ENCODE results near the gene UNC5CL.
"Not testable (repeated sequence)": the region's sequence is repeated elsewhere in the genome, so short reads cannot be mapped to it uniquely, and the experiment has no call there.

The UNC5CL gene

GRCh38 chr6:41011673-41012072 is 27.3 kb downstream of the UNC5CL start:
- H3K9me3 Mint-ChIP-seq, result no peaks in the 10 kb centered on the region
- no peaks in the 10 kb centered on the region for H3K36me3 Mint-ChIP-seq (ENCODE audit: low read depth)
- H3K27me3 Mint-ChIP-seq, result no peaks in the 10 kb centered on the region
- no peak overlapping the region for H3K27ac Mint-ChIP-seq
- H3K4me3 Mint-ChIP-seq, result no peak overlapping the region
- H3K4me1 Mint-ChIP-seq (ENCODE audit: low read depth), result no peaks in the 10 kb centered on the region

- Mint-ChIP-seq H3K36me3 (ENCODE audit: low read depth) (no peaks in the 10 kb centered on the region), H3K4me3 (no peak overlapping the region), H3K9me3 (no peaks in the 10 kb centered on the region)
Observed at GRCh38 chr6:41009669-41010068, 29.4 kb downstream of the UNC5CL start.

GRCh38 chr6:41008011-41008410 is 31.0 kb downstream of the UNC5CL start:
- Mint-ChIP-seq H3K36me3 (ENCODE audit: low read depth) (no peaks in the 10 kb centered on the region), H3K4me3 (no peak overlapping the region), H3K27ac (no peak overlapping the region), H3K27me3 (peaks cover 16% of the 10 kb centered on the region), H3K9me3 (no peaks in the 10 kb centered on the region), H3K4me1 (ENCODE audit: low read depth) (no peaks in the 10 kb centered on the region)

More at GRCh38 chr6:41009669-41010068, 29.4 kb downstream of the UNC5CL start:
- no peak overlapping the region for H3K27ac Mint-ChIP-seq
- H3K27me3 Mint-ChIP-seq, result peaks cover 7% of the 10 kb centered on the region
- no peaks in the 10 kb centered on the region for H3K4me1 Mint-ChIP-seq (ENCODE audit: low read depth)

GRCh38 chr6:41006980-41007379 is 32.0 kb downstream of the UNC5CL start:
- H3K9me3 Mint-ChIP-seq; H3K4me1 Mint-ChIP-seq (ENCODE audit: low read depth); H3K4me3 Mint-ChIP-seq; H3K27ac Mint-ChIP-seq; H3K36me3 Mint-ChIP-seq (ENCODE audit: low read depth): not testable (repeated sequence)
- H3K27me3 Mint-ChIP-seq, result peaks cover 22% of the 10 kb centered on the region

- not testable (repeated sequence) for H3K36me3 Mint-ChIP-seq (ENCODE audit: low read depth); H3K4me3 Mint-ChIP-seq; H3K27ac Mint-ChIP-seq; H3K4me1 Mint-ChIP-seq (ENCODE audit: low read depth); H3K9me3 Mint-ChIP-seq
- peaks cover 27% of the 10 kb centered on the region for H3K27me3 Mint-ChIP-seq
Observed at GRCh38 chr6:41006217-41006616, 32.8 kb downstream of the UNC5CL start.

GRCh38 chr6:41002168-41002567 is 36.9 kb downstream of the UNC5CL start:
- no peak overlapping the region for H3K27ac Mint-ChIP-seq
- peaks cover 35% of the 10 kb centered on the region for H3K27me3 Mint-ChIP-seq

GRCh38 chr6:41000248-41000647 is 38.8 kb downstream of the UNC5CL start:
- Mint-ChIP-seq H3K4me1 (ENCODE audit: low read depth) (no peaks in the 10 kb centered on the region), H3K27me3 (peaks cover 39% of the 10 kb centered on the region), H3K36me3 (ENCODE audit: low read depth) (no peaks in the 10 kb centered on the region), H3K9me3 (no peaks in the 10 kb centered on the region), H3K4me3 (no peak overlapping the region), H3K27ac (no peak overlapping the region)

More at GRCh38 chr6:41002168-41002567, 36.9 kb downstream of the UNC5CL start:
- no peaks in the 10 kb centered on the region for H3K36me3 Mint-ChIP-seq (ENCODE audit: low read depth)
- H3K9me3 Mint-ChIP-seq, result no peaks in the 10 kb centered on the region
- H3K4me1 Mint-ChIP-seq (ENCODE audit: low read depth), result no peaks in the 10 kb centered on the region
- H3K4me3 Mint-ChIP-seq, result no peak overlapping the region

GRCh38 chr6:40999569-40999968 is 39.5 kb downstream of the UNC5CL start:
- no peaks in the 10 kb centered on the region for H3K4me1 Mint-ChIP-seq (ENCODE audit: low read depth)
- no peaks in the 10 kb centered on the region for H3K36me3 Mint-ChIP-seq (ENCODE audit: low read depth)
- no peak overlapping the region for H3K4me3 Mint-ChIP-seq
- H3K27me3 Mint-ChIP-seq, result peaks cover 41% of the 10 kb centered on the region
- H3K9me3 Mint-ChIP-seq, result no peaks in the 10 kb centered on the region
- no peak overlapping the region for H3K27ac Mint-ChIP-seq

GRCh38 chr6:40998661-40999060 is 40.4 kb downstream of the UNC5CL start:
- H3K9me3 Mint-ChIP-seq, result no peaks in the 10 kb centered on the region
- peaks cover 38% of the 10 kb centered on the region for H3K27me3 Mint-ChIP-seq
- no peaks in the 10 kb centered on the region for H3K36me3 Mint-ChIP-seq (ENCODE audit: low read depth)
- no peak overlapping the region for H3K4me3 Mint-ChIP-seq
- no peak overlapping the region for H3K27ac Mint-ChIP-seq
- no peaks in the 10 kb centered on the region for H3K4me1 Mint-ChIP-seq (ENCODE audit: low read depth)

GRCh38 chr6:40997234-40997957 is 41.6 kb downstream of the UNC5CL start:
- Mint-ChIP-seq H3K27me3 (peaks cover 31% of the 10 kb centered on the region), H3K36me3 (ENCODE audit: low read depth) (no peaks in the 10 kb centered on the region), H3K4me1 (ENCODE audit: low read depth) (no peaks in the 10 kb centered on the region), H3K27ac (no peak overlapping the region), H3K4me3 (no peak overlapping the region), H3K9me3 (no peaks in the 10 kb centered on the region)

GRCh38 chr6:40996591-40997233 is 42.3 kb downstream of the UNC5CL start:
- H3K9me3 Mint-ChIP-seq, result no peaks in the 10 kb centered on the region
- H3K27ac Mint-ChIP-seq, result no peak overlapping the region
- no peak overlapping the region for H3K4me3 Mint-ChIP-seq
- no peaks in the 10 kb centered on the region for H3K36me3 Mint-ChIP-seq (ENCODE audit: low read depth)
- H3K4me1 Mint-ChIP-seq (ENCODE audit: low read depth), result no peaks in the 10 kb centered on the region
- peaks cover 31% of the 10 kb centered on the region for H3K27me3 Mint-ChIP-seq

- no peaks in the 10 kb centered on the region for H3K36me3 Mint-ChIP-seq (ENCODE audit: low read depth)
- H3K9me3 Mint-ChIP-seq, result no peaks in the 10 kb centered on the region
- H3K4me3 Mint-ChIP-seq, result no peak overlapping the region
- peaks cover 35% of the 10 kb centered on the region for H3K27me3 Mint-ChIP-seq
- no peaks in the 10 kb centered on the region for H3K4me1 Mint-ChIP-seq (ENCODE audit: low read depth)
- no peak overlapping the region for H3K27ac Mint-ChIP-seq
Observed at GRCh38 chr6:40992746-40993145, 46.3 kb downstream of the UNC5CL start.

GRCh38 chr6:40990301-40990700 is 48.7 kb downstream of the UNC5CL start:
- Mint-ChIP-seq H3K27ac (no peak overlapping the region), H3K4me1 (ENCODE audit: low read depth) (no peaks in the 10 kb centered on the region), H3K27me3 (peaks cover 33% of the 10 kb centered on the region), H3K4me3 (no peak overlapping the region), H3K9me3 (no peaks in the 10 kb centered on the region), H3K36me3 (ENCODE audit: low read depth) (no peaks in the 10 kb centered on the region)

GRCh38 chr6:40989204-40990169 is 49.5 kb downstream of the UNC5CL start:
- peaks cover 30% of the 10 kb centered on the region for H3K27me3 Mint-ChIP-seq
- no peaks in the 10 kb centered on the region for H3K36me3 Mint-ChIP-seq (ENCODE audit: low read depth)
- H3K9me3 Mint-ChIP-seq, result no peaks in the 10 kb centered on the region
- no peaks in the 10 kb centered on the region for H3K4me1 Mint-ChIP-seq (ENCODE audit: low read depth)
- H3K27ac Mint-ChIP-seq, result no peak overlapping the region
- H3K4me3 Mint-ChIP-seq, result no peak overlapping the region

GRCh38 chr6:40988634-40989033 is 50.4 kb downstream of the UNC5CL start:
- H3K27ac Mint-ChIP-seq, result no peak overlapping the region
- H3K9me3 Mint-ChIP-seq, result no peaks in the 10 kb centered on the region
- no peaks in the 10 kb centered on the region for H3K36me3 Mint-ChIP-seq (ENCODE audit: low read depth)
- H3K4me3 Mint-ChIP-seq, result no peak overlapping the region
- H3K27me3 Mint-ChIP-seq, result peaks cover 35% of the 10 kb centered on the region
- H3K4me1 Mint-ChIP-seq (ENCODE audit: low read depth), result no peaks in the 10 kb centered on the region

Data from stimulated activated naive CD8-positive, alpha-beta T cell treated with anti-CD3 and anti-CD28 coated beads, Interleukin-15, Interleukin-2, amounts not matched to agents 100 ng/mL and 50 ng/mL, for 24 hours (primary cell).